Measurements from ENCODE around the gene SH2D6.

SH2D6 gene

DNA sequence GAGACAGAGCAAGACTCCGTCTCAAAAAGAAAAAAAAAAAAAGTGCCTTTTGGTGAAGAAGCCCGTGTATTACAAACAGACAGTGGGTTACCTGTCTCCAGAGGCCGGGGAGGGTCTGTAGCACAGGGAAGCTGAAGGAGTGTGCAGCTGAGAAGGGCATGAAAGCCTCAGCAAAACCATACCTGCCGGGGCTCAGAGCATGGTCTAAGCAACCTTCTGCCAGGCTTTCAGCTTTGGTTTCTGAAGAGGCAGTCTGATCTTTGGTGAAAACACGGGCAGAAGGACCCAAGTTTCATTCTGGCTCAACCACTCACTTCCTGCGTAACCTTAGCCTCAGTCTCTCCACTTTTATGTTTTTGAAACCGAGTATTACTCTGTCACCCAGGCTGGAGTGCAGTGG is 21.5 kb downstream of the SH2D6 start:
- DNase-seq = no peak

GRCh38 chr2:85440729-85441128 is 22.2 kb downstream of the SH2D6 start:
- no peak for DNase-seq

GRCh38 chr2:85441864-85442263 is 23.4 kb downstream of the SH2D6 start:
- DNase-seq = peak; percentile 64 to 80 (median 77)

DNA sequence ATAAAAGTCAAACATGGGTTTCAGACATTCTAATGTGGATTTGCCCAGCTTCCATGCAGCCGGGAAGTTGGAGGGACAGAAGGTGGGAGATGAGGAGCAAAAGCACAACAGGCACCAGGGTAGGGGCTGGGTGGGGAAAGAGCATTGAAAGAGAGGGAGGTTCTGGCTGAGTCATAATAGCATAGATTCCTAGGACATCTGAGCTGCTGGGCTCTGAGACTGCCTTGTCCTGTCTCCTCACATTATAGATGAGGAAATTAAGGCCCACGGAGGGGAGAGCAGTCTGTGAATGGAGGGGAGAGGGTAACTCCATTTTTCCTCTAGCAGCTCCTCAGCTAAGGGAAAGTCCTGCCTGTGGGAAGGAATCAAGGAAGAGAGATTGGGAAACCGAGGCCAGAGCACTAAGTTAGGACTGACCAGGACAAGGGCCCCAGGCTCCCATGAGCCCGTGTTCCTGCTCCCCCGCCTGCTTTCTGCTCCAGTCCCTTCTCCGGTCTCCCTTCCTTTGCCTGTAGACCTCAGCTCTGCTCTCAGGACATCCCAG is 26.2 kb downstream of the SH2D6 start:
- DNase-seq = no peak

- peak in 1 of 4 experiments; percentile 48 for DNase-seq
These were observed 27.1 kb downstream of the SH2D6 start for GRCh38 chr2:85445316-85446295.

- DNase-seq = no peak
These were observed 28.0 kb downstream of the SH2D6 start for GRCh38 chr2:85446296-85447221.

DNA sequence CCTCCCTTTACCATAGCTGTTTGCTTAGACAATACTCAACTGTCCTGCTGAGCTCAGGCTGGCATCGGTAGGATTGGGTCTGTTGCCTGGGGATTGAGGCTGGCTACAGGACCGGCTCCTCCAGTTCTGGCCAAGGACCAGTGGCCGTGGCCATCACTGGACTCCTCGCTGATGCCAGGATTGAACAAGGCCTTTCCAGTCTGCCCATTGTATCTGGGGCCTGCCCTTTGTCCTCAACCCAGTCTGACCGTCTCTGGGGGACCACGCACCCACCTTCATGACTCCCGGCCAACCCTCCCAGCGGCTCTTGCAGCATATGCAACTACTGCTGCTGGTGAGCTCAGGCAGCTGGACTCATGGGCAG is 28.7 kb downstream of the SH2D6 start:
- DNase-seq = no peak

- no peak for DNase-seq
These were observed 30.1 kb downstream of the SH2D6 start for GRCh38 chr2:85448461-85449213.

DNA sequence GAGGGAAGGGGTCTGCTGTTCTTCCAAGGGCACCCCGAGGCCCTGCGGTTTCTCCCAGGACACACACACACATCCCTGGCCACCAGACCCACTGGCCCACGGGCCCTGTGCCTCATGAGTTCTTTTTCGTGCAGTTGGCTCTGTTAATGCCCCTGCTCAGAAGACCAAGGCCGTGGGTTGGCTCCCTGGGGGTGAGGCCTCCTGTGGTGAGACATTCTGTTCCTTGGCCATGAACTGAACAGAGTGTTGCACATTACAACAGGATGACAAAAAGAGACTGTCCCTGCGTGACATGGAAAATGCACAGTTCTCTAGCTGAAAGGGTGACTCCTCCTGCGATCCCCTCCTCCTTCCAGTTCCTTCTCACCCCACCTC is 30.7 kb downstream of the SH2D6 start:
- DNase-seq = no peak

- DNase-seq = no peak
These were observed 33.7 kb downstream of the SH2D6 start for GRCh38 chr2:85452237-85452636.

- no peak for DNase-seq
These were observed 35.1 kb downstream of the SH2D6 start for GRCh38 chr2:85453571-85453970.

DNA sequence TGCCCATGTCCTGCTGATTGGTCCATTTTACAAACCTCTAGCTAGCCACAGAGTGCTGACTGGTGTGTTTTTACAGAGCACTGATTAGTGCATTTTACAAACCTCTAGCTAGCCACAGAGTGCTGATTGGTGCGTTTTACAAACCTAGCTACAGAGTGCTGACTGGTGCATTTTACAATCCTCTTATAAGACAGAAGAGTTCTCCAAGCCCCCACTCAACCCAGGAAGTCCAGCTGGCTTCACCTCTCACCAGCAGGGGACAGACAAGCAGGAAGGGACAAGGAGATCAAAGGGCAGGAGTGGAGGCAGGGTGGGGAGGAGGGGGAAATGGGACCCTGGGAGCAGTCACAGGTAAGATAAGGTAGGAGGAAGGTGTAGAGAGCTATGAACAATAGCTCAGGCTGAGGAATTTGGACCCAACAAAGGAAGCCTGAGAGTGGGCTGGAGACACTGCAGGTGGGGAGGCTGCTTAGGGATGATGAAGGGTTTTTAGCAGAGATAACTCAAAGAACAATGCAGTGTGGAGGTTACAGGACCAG is 37.1 kb downstream of the SH2D6 start:
- no peak for DNase-seq

- DNase-seq = no peak
These were observed 38.5 kb downstream of the SH2D6 start for GRCh38 chr2:85457043-85457442.

DNA sequence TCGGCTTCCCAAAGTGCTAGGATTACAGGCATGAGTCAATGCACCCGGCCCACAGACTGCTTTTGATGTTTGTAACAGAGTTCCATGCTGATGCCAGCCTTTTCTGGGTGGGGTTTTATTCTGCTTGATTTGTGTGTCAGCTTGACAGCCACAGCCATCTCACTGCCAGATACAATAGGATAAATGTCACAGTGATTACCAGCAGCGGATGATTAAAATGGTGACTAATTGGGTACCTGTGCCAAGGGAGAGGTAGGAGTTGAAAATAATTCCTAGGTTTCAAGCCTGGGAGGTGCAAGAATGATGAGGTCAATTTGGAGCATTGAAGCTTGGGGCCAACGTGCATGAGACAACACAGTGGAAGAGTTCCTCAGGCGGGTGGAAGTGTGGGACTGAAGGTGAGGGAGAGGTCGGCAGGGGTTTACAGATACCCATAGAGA is 39.4 kb downstream of the SH2D6 start:
- no peak for DNase-seq

DNA sequence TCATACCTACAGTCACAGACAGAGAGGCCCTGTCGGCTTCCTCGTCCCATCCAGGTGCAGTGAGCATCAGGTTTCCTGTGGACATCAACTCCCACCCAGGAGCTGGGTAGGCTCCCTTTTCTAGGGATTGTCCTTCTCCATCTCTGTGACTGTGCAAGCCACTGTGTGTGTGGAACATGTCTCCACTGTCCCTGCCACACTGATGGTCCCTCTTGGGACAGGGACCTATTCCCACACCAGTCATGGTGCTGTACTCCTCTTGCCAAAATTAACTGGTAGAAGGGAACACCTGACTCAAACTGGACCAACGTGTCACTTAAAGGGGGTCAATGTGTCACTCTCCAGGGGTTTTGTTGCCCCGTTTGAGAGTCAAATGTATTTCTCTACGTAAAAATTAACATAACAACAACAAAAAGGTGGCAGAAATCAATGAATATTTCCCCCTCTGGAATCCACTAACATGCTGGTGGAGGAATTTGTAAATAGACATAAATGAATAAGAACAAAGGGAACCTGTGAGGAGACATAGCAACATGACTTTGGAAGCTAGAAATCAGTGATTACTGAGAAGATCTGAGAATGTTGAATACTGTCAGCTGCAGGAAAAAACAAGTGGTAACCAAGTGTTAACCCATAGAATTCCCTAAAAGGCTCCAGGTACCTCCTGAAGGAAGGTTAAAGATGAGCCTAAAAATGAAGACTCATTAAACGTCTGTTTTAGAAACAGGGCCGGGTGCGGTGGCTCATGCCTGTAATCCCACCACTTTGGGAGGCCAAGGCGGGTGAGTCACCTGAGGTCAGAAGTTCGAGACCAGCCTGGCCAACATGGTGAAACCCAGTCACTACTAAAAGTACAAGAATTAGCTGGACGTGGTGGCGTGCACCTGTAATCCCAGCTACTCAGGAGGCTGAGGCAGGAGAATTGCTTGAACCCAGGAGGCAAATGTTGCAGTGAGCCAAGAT is 40.4 kb downstream of the SH2D6 start:
- DNase-seq = no peak

- no peak for DNase-seq
These were observed 41.3 kb downstream of the SH2D6 start for GRCh38 chr2:85459771-85460170.

DNA sequence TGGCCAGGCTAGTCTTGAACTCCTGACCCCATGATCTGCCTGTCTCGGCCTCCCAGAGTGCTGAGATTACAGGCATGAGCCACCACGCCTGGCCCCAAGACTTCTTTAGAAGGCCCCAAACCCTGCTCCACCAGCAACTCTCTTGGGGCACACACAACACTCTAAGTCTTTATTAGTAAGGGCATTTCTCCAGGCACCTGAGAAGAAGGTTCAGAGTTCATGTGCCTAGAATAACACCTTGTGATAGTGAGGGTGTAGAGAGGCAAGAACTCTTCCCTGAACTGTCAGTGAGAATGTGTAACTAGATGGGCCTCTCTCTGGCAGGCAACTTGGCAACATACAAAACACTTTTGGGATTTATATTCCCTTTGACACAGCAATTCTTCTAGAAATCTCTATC is 43.8 kb downstream of the SH2D6 start:
- DNase-seq = no peak

DNA sequence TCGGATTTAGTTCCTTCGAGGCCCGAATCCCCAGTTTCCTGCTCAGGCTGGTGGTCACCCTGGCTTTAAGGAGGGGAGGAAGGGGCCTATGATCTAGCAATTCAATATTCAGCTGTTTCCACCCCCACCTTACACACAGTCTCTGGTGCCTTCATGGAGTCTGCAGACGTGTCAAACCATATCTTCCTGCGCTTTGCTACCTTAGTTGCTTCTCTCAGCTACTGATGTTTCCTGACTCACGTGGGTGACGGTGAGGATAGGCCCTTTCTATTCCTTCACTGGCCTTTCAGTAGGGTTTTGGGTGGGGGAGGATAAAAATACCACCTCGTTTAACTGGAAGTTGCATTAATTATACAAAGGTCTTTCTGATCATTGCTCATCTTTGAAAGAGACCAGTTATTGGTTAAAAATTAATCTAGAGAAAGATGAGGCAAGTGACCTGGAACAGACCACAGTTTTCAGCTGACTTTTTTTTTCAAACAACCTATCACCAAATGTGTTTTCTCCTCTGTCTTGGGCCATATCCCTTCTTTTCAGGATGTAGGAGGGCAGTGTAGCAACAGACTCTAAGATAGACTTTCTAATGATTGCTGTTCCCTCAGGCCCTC is 49.7 kb downstream of the SH2D6 start:
- DNase-seq = no peak

GRCh38 chr2:85468704-85469349 is 50.3 kb downstream of the SH2D6 start:
- DNase-seq = peak; percentile 19 to 57 (median 25)
